ENCODE data around the gene SMAD9.

SMAD9 gene

GRCh38 chr13:36814465-36814864 is 105.6 kb downstream of the SMAD9 start:
- DNase-seq = no peak

DNA sequence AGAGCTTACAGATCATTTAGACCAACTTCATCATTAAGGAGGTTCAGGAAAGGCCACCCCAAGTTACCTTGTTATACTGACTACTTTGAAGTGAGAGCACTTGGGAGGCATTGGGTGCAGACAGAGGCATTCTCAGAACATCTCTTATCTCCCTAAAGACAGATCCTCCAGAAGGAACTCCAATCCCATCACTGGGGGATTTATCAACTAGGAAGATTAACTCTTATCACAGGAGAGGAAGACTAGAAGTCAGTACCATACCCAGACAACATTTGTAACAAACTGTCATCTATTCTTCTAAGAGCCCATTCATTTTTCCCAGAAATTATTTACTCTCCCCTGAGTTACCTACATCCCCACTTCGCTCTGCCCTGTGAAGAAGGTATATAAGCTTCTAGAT is 106.8 kb downstream of the SMAD9 start:
- no peak for DNase-seq

DNA sequence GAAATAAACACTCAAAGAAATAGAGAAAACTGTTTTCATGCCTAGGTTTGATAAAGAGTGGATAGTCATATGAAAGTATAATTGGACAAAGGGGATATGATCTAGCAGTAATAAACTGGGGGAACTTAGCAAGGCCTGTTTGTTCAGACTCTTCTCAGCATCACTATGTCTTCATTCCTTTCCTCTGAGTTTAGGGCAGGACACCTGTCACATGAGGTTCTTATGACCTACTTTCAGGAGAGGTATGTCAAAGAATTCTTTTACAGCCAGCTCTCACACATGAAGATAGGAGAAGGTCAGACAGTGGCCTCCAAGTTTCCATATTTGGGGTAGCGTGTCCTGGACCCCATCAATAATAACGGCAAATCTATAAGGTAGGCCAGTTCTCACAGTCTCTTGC is 112.4 kb downstream of the SMAD9 start:
- DNase-seq = no peak

DNA sequence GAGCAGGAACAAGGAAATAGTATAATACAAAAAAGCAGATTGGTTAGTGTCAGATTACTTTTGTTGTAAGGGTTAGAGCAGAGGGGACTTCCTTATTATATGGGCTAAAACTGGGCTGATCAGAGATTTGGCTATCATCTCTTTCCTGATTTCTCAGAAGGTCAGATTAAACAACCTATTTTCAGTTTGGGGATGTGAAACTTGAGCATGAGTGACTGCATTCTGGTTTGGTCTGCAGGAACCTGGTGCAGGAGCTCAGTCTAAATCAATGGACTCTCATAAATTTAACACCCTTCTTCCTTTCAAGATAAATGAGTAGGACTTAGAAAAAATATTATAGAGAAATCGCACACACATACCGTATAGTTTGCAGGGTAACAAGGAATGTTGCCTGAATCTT is 113.9 kb downstream of the SMAD9 start:
- peak; percentile 11 for DNase-seq

DNA sequence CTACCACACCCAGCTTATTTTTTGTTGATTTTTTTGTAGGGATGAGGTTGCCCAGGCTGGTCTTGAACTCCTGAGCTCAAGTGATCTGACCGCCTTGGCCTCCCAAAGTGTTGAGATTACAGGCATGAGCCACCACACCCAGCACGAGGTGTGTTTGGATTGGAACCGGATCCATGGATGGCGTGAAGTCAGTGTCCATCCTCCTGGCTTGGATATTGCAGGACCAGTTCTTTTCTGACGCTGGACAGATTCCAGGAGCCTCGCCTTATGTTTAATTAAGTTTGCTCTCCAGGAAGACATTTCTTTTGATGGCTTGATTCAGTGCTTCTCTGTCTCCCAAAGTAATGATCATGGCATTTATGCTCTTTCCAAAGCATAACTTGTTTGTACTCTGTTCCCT is 115.5 kb downstream of the SMAD9 start:
- DNase-seq = no peak

DNA sequence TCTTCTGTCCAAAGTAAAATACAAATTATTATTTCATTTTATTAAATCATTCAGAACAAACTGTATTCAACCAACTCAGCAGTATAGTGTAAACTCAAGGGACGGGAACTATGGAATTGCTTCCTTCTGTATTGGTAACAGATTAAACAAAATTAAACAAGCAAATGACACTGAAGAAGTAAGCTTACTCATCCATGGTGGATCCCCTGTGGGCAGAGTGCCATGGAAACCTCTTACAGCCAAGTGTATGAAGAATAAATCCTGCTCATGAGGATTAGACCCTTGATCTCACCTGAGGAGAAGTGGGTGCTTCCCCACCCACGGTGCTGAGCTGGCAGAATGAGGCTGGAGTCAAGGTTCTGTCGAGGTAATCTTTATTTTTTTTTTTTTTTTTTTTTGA is 119.0 kb downstream of the SMAD9 start:
- peak; percentile 9 for DNase-seq

GRCh38 chr13:36796052-36796451 is 124.0 kb downstream of the SMAD9 start:
- DNase-seq = no peak

DNA sequence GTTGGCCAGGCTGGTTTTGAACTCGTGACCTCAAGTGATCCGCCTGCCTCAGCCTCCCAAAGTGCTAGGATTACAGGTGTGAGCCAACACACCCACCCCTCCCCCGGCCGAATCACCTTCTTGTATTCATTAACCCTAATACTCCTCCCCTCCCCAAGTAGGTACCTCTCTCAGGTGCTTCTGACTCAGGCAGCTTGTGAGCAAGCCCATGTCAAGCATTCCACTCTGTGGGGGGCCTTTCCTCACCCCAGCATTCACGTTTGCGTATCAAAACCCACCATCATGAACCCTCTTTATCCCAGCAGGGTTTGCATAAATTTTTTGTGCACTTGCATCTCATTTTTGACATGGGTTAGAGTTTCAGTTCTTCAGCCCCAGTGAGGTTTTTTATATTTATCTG is 124.6 kb downstream of the SMAD9 start:
- DNase-seq = no peak

All from NCI-H2029 treated with DMSO at 0.1 percent for 48 hours (cell line).